AG04449 (cell line): ENCODE data around the gene TOE1.
"Not testable (repeated sequence)": the region's sequence is repeated elsewhere in the genome, so short reads cannot be mapped to it uniquely, and the experiment has no call there.

Experiments used
- CTCF ChIA-PET: fragments of 350-600 bp; formaldehyde crosslinking; extraction: SDS; loops from one replicate; lab custom pipeline; 2021; ENCODE audit warnings: antibody characterized with exemption; lab: Yijun Ruan, JAX
- POLR2A ChIA-PET: fragments of 400-600, 350-600 bp; formaldehyde crosslinking; extraction: SDS; loops from one replicate; lab custom pipeline; 2020; ENCODE audit warnings: antibody characterized with exemption, inconsistent platforms; lab: Yijun Ruan, JAX
- DNase-seq: peaks from one replicate; pipeline ENCODE4 v3.0.0-alpha.2; 2010; ENCODE audit warnings: low read depth, low spot score
- H3K4me3 ChIP-seq: 2 replicates; pipeline ENCODE4 v1.5.1; 2011; ENCODE audit warnings: low read depth, mild to moderate bottlenecking, control low read depth, low read length
- CTCF ChIP-seq: IDR thresholded peaks from one replicate; pipeline ENCODE4 v1.5.1; 2011; ENCODE audit warnings: mild to moderate bottlenecking, moderate library complexity, low read length, control low read depth, inconsistent platforms; ENCODE audit not compliant: insufficient read depth; ENCODE audit errors: missing control alignments

Gene TOE1

GRCh38 chr1:45339789-45340558 lies at the start of gene TOE1, which contains the start of gene MUTYH:
Gene TOE1 (plus strand): TSS chr1:45340170. CDS start chr1:45340253, 83 bp downstream.
Gene MUTYH (minus strand): TSS chr1:45340440. CDS start chr1:45334505, 5,935 bp downstream.
- no peak for TF ChIP-seq CTCF
- peak; percentile 36 for DNase-seq
- peak within 1 kb of the TSS; percentile 97 for H3K4me3 ChIP-seq
- CTCF ChIA-PET, result interaction anchor here (0.5 to 8.3 kb wide), 15 partner anchors 9 to 612 kb away, joined by 3 to 78 read pairs (median 5); partner anchors contain the start of genes HECTD3, HPDL and UROD
- POLR2A ChIA-PET, result interaction anchor here (0.6 to 2.2 kb wide), 12 partner anchors 8 to 531 kb away, joined by 3 to 21 read pairs (median 5); partner anchors contain the start of genes HECTD3, HPDL, PRDX1 and TESK2

- CTCF ChIA-PET, result interaction anchor here (1.2 to 19.3 kb wide), 4 partner anchors 10 to 275 kb away, joined by 3 to 950 read pairs (median 12); partner anchors contain the start of genes HECTD3 and UROD
- POLR2A ChIA-PET, DNase-seq, H3K4me3 ChIP-seq: not testable (repeated sequence)
Measured at GRCh38 chr1:45291002-45291401, 49.0 kb upstream of the TOE1 start.

- no peak for TF ChIP-seq CTCF
- no peak overlapping the region for H3K4me3 ChIP-seq
- no peak for DNase-seq
- ChIA-PET POLR2A (no interaction called here), CTCF (interaction anchor here (1.1 to 19.3 kb wide), 6 partner anchors 9 to 276 kb away, joined by 3 to 950 read pairs (median 4); partner anchors contain the start of genes HECTD3, TESK2 and UROD)
Measured at GRCh38 chr1:45291716-45292115, 48.3 kb upstream of the TOE1 start.

GRCh38 chr1:45297666-45298356 lies 42.2 kb upstream of the TOE1 start:
- ChIA-PET CTCF (interaction anchor here (1.0 to 19.3 kb wide), 3 partner anchors 282 to 566 kb away, joined by 3 to 950 read pairs (median 43); partner anchors contain the start of genes HECTD3 and UROD), POLR2A (no interaction called here)
- TF ChIP-seq CTCF, result no peak
- H3K4me3 ChIP-seq, result no peak overlapping the region
- DNase-seq, result no peak

- ChIA-PET POLR2A (no interaction called here), CTCF (interaction anchor here (0.8 to 19.3 kb wide), 15 partner anchors 11 to 466 kb away, joined by 3 to 950 read pairs (median 3); partner anchors contain the start of genes HECTD3 and UROD)
- DNase-seq, result no peak
- no peak overlapping the region for H3K4me3 ChIP-seq
- TF ChIP-seq CTCF, result no peak
Measured at GRCh38 chr1:45299296-45299695, 40.7 kb upstream of the TOE1 start.

- DNase-seq, result no peak
- POLR2A ChIA-PET, result interaction anchor here (1.1 kb wide), 1 partner anchor 281 kb away, joined by 3 read pairs; no protein-coding TSS in a partner anchor
- peak; percentile 67 for TF ChIP-seq CTCF
- no peak overlapping the region for H3K4me3 ChIP-seq
- CTCF ChIA-PET, result interaction anchor here (0.6 to 19.3 kb wide), 33 partner anchors 8 to 584 kb away, joined by 3 to 950 read pairs (median 3); partner anchors contain the start of genes HECTD3, MUTYH, TOE1 and UROD
Measured at GRCh38 chr1:45299981-45300668, 39.8 kb upstream of the TOE1 start.
